ENCODE data around the gene SULT1C4.

SULT1C4 gene

DNA sequence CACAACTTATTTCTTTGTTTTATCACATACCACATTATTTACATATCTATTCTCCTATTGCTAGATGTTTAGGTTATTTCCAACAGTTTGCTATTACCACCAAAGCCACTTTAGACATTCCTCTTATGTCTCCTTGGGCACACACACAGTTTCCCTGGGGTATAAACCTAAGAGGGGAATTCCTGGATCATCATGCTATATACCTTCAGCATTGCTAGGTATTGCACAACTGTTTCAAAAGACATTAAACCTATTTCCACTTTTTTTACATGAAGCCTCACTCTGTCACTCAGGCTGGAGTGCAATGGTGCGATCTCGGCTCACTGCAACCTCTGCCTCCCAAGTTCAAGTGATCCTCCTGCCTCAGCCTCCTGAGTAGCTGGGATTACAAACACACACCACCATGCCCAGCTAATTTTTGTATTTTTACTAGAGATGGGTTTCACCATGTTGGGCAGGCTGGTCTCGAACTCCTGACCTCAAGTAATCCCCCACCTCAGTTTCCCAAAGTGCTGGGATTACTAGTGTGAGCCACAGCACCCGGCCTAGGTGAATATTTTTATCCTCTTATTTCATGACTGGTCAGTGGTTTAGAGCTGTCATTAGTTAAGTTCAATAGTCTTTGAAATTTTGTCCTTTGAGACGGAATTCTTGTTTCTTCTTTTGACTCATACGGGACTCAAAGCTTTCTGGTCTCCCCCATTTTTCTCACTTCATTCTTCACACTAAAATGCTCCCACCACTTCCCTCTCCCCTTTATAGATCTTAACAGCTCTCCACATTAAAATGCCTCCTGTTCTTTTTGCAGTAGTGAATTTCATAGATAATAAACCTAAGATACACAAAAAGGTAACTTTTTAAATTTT is 30.3 kb downstream of the SULT1C4 start:
- H3K4me3 ChIP-seq (replicated peaks; ENCODE audit: low read depth, low read length): no peak overlapping the region
- TF ChIP-seq, protein P1, sequence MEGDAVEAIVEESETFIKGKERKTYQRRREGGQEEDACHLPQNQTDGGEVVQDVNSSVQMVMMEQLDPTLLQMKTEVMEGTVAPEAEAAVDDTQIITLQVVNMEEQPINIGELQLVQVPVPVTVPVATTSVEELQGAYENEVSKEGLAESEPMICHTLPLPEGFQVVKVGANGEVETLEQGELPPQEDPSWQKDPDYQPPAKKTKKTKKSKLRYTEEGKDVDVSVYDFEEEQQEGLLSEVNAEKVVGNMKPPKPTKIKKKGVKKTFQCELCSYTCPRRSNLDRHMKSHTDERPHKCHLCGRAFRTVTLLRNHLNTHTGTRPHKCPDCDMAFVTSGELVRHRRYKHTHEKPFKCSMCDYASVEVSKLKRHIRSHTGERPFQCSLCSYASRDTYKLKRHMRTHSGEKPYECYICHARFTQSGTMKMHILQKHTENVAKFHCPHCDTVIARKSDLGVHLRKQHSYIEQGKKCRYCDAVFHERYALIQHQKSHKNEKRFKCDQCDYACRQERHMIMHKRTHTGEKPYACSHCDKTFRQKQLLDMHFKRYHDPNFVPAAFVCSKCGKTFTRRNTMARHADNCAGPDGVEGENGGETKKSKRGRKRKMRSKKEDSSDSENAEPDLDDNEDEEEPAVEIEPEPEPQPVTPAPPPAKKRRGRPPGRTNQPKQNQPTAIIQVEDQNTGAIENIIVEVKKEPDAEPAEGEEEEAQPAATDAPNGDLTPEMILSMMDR (IDR thresholded peaks at IDR 0.05; ENCODE audit: low read depth, low read length, missing control alignments): no peak
- DNase-seq (ENCODE audit: extremely low read depth, low read depth): no peak

DNA sequence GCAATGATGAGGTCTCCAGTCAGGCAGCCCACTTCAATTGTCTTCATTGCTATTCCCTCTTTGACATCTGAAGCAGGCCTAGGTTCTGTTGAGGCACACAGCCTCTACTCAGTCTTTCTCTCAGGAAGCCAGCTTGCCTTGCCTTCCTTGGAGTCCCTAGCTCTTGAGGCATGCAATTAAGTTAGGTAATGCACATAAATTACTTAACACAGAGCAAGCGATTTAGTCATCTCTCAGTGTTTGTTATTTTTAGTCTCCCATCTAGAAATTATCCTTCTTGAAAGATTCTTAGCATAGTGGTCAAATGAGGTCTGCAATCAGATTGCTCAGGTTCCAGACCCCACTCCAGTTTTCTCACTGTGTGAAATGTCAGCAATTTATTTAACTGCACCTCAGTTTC is 32.0 kb downstream of the SULT1C4 start:
- no peak for DNase-seq (ENCODE audit: extremely low read depth, low read depth)
- TF ChIP-seq, protein P1 (IDR thresholded peaks at IDR 0.05; ENCODE audit: low read depth, low read length, missing control alignments): no peak
- no peak overlapping the region for H3K4me3 ChIP-seq (replicated peaks; ENCODE audit: low read depth, low read length)

DNA sequence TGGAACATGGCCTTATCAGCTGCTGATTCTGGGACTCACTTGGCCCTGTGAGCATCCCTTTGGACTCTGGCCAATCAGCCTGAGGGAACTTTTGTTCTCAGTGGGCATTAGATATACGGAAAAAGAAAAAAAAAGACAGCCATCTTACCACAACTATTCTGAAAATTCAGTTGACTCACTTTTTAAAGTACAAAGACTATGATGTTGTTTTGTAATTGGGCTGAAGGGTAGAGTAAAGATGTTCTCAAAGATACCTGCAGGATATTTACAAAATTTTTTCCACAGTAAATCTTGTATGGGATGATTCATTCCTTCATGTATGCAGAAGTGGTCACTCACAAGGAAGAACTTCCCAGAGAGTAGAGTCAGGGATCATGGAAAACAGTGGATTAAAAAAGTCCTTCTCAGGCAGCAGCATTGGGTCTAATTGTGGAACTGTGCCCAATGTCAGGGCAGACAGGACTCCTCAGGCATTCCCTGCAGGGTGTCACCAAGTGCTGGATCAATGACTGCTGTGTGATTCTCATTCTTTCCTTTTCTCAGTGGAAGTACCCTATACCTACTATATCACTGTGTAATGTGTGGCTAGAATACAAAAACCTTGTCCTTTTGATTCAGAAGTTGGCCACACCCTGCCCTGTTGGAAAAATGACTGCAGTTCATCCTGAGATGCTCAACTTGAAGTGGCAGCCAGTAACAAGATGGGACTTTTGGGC is 35.4 kb downstream of the SULT1C4 start:
- DNase-seq (ENCODE audit: extremely low read depth, low read depth): peak; percentile 51
- H3K4me3 ChIP-seq (replicated peaks; ENCODE audit: low read depth, low read length): no peak overlapping the region
- TF ChIP-seq, protein P1 (IDR thresholded peaks at IDR 0.05; ENCODE audit: low read depth, low read length, missing control alignments): no peak

GRCh38 chr2:108413711-108414095 is 35.9 kb downstream of the SULT1C4 start:
- no peak for DNase-seq (ENCODE audit: extremely low read depth, low read depth)
- H3K4me3 ChIP-seq (replicated peaks; ENCODE audit: low read depth, low read length): no peak overlapping the region
- TF ChIP-seq, protein P1 (IDR thresholded peaks at IDR 0.05; ENCODE audit: low read depth, low read length, missing control alignments): no peak

DNA sequence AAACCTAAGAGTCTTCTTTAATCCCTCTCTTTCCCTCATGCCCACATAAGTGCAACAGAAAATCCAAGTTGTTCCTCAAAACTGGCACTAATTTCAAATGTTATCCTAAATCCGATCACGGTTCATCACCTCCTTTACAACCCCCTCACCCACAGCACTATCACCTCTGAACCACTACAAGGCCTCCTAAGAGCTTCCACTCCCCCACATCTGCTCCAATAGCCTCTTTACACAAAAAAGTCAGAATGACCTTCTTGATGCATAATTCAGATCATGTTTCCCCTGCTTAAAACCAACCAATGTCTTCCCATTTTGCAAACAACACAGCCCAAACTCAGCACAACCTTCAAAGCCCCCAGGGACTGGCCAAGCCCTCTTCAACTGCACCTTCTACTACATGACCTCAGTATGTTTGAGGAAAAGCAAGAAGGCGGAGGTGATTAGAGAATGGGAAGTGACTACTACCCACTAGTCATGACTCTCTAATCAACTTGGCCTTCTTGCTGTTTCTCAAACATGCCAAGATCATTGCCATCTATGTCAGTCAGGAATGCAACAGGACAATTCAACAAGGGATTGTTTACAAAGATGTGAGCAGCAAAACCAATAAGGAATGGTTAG is 36.6 kb downstream of the SULT1C4 start:
- TF ChIP-seq, protein P1 (IDR thresholded peaks at IDR 0.05; ENCODE audit: low read depth, low read length, missing control alignments): no peak
- H3K4me3 ChIP-seq (replicated peaks; ENCODE audit: low read depth, low read length): no peak overlapping the region
- DNase-seq (ENCODE audit: extremely low read depth, low read depth): no peak

- no peak overlapping the region for H3K4me3 ChIP-seq (replicated peaks; ENCODE audit: low read depth, low read length)
- no peak for DNase-seq (ENCODE audit: extremely low read depth, low read depth)
- TF ChIP-seq, protein P1 (IDR thresholded peaks at IDR 0.05; ENCODE audit: low read depth, low read length, missing control alignments): no peak
These were observed 37.2 kb downstream of the SULT1C4 start for GRCh38 chr2:108414945-108415344.
